Measurements from ENCODE around the gene ALG6. TPM values are rescaled to one million over a fixed set of nuclear protein-coding genes. Genes with fewer than 3 reads are reported as not detected.

Gene ALG6
- total RNA-seq, 6 donors from 2014 or later, result 1.00 to 15.7 (median 9.3) TPM

GRCh38 chr1:63319046-63320021 lies 48.1 kb upstream of the ALG6 start:
- Histone ChIP-seq H3K4me1 (peaks cover 37 to 71% (median 39%) of the 10 kb centered on the region in 4 donors), H3K27me3 (peaks cover 7 to 82% (median 63%) of the 10 kb centered on the region in 4 donors), H3K9me3 (peaks cover 0 to 4% (median 0%) of the 10 kb centered on the region in 4 donors), H3K36me3 (no peaks in the 10 kb centered on the region), H3K27ac (no peak overlapping the region), H3K4me3 (no peak overlapping the region)
- DNase-seq (peak in 1 of 2 donors; percentile 73), ATAC-seq (ENCODE audit: low FRiP score in 2 of 2) (no peak)
- TF ChIP-seq POLR2A (IDR thresholded peaks at IDR 0.05) (no peak), POLR2AphosphoS5 (IDR thresholded peaks at IDR 0.05) (no peak), CTCF (IDR thresholded peaks at IDR 0.05) (no peak), EP300 (IDR thresholded peaks at IDR 0.05) (no peak)
- WGBS, 2 donors, result 10 to 12% methylated on average over 32 to 54 of the region's 60 CpGs

GRCh38 chr1:63320022-63320721 lies 47.3 kb upstream of the ALG6 start:
- ATAC-seq (ENCODE audit: low FRiP score in 2 of 2), result no peak

GRCh38 chr1:63321066-63321784 lies 46.2 kb upstream of the ALG6 start:
- no peak for ATAC-seq (ENCODE audit: low FRiP score in 2 of 2)

More at GRCh38 chr1:63320022-63320721, 47.3 kb upstream of the ALG6 start:
- DNase-seq, result peak in 1 of 2 donors; percentile 68
- WGBS, 2 donors, result 10 to 20% methylated on average over 44 to 47 of the region's 47 CpGs
- Histone ChIP-seq H3K27ac (no peak overlapping the region), H3K4me3 (no peak overlapping the region), H3K4me1 (peaks cover 40 to 74% (median 42%) of the 10 kb centered on the region in 4 donors), H3K9me3 (peaks cover 0 to 4% (median 0%) of the 10 kb centered on the region in 4 donors), H3K36me3 (no peaks in the 10 kb centered on the region), H3K27me3 (peaks cover 7 to 88% (median 66%) of the 10 kb centered on the region in 4 donors)
- TF ChIP-seq POLR2AphosphoS5 (IDR thresholded peaks at IDR 0.05) (no peak), EP300 (IDR thresholded peaks at IDR 0.05) (no peak), CTCF (IDR thresholded peaks at IDR 0.05) (no peak), POLR2A (IDR thresholded peaks at IDR 0.05) (no peak)

GRCh38 chr1:63321785-63322113 lies 45.7 kb upstream of the ALG6 start:
- H3K36me3 ChIP-seq, result no peaks in the 10 kb centered on the region
- DNase-seq, result no peak
- H3K4me3 ChIP-seq, result peak overlapping the region in 3 of 4 donors; percentile 46 to 62 (median 57)
- TF ChIP-seq EP300 (IDR thresholded peaks at IDR 0.05) (no peak), POLR2A (IDR thresholded peaks at IDR 0.05) (no peak), POLR2AphosphoS5 (IDR thresholded peaks at IDR 0.05) (no peak), CTCF (IDR thresholded peaks at IDR 0.05) (no peak)
- no peak overlapping the region for H3K27ac ChIP-seq
- no peak for ATAC-seq (ENCODE audit: low FRiP score in 2 of 2)
- 5 to 8% methylated on average over 12 of the region's 12 CpGs for WGBS, 2 donors
- H3K9me3 ChIP-seq, result peaks cover 0 to 4% (median 0%) of the 10 kb centered on the region in 4 donors
- H3K27me3 ChIP-seq, result peaks cover 6 to 99% (median 62%) of the 10 kb centered on the region in 4 donors
- H3K4me1 ChIP-seq, result peaks cover 40 to 71% (median 41%) of the 10 kb centered on the region in 4 donors

More at GRCh38 chr1:63321066-63321784, 46.2 kb upstream of the ALG6 start:
- H3K36me3 ChIP-seq, result no peaks in the 10 kb centered on the region
- DNase-seq, result peak in 1 of 2 donors; percentile 52
- WGBS, 2 donors, result 14 to 19% methylated on average over 35 to 39 of the region's 39 CpGs
- H3K27me3 ChIP-seq, result peaks cover 7 to 98% (median 66%) of the 10 kb centered on the region in 4 donors
- TF ChIP-seq POLR2AphosphoS5 (IDR thresholded peaks at IDR 0.05), result no peak
- peak overlapping the region in 2 of 4 donors; percentile 57 to 62 for H3K4me3 ChIP-seq
- peaks cover 40 to 74% (median 42%) of the 10 kb centered on the region in 4 donors for H3K4me1 ChIP-seq
- no peak overlapping the region for H3K27ac ChIP-seq
- peaks cover 0 to 4% (median 0%) of the 10 kb centered on the region in 4 donors for H3K9me3 ChIP-seq
